ENCODE measurements around the gene JCAD. TPM values are rescaled to one million over a fixed set of nuclear protein-coding genes. Genes with fewer than 3 reads are reported as not detected.
"Not testable (repeated sequence)": the region's sequence is repeated elsewhere in the genome, so short reads cannot be mapped to it uniquely, and the experiment has no call there.

Gene JCAD
- total RNA-seq, 2 donors from 2014 or later: 44.6 to 52.8 TPM

- ATAC-seq: no peak
- no peak for DNase-seq
- intact Hi-C loops (cut with DNase I): loop anchor here in 1 of 2 donors (5.0 kb wide), 1 partner anchor 163 kb away; no protein-coding TSS in a partner anchor
Measured at GRCh38 chr10:30029164-30029871, 30.1 kb downstream of the JCAD start.

- no peak for ATAC-seq
Measured at GRCh38 chr10:30028738-30029030, 30.7 kb downstream of the JCAD start.

GRCh38 chr10:30028006-30028737 lies 31.2 kb downstream of the JCAD start:
- DNase-seq (peak; percentile 84), ATAC-seq (peak; percentile 56 to 75)
- intact Hi-C loops (cut with DNase I): loop anchor here in 1 of 2 donors (5.0 kb wide), 1 partner anchor 164 kb away; no protein-coding TSS in a partner anchor

More at GRCh38 chr10:30028738-30029030, 30.7 kb downstream of the JCAD start:
- DNase-seq: no peak
- intact Hi-C loops (cut with DNase I): loop anchor here in 1 of 2 donors (5.0 kb wide), 1 partner anchor 164 kb away; no protein-coding TSS in a partner anchor

- ATAC-seq (peak; percentile 71 to 79), DNase-seq (peak; percentile 72)
- intact Hi-C loops (cut with DNase I): loop anchor here in 1 of 2 donors (5.0 kb wide), 1 partner anchor 165 kb away; no protein-coding TSS in a partner anchor
Measured at GRCh38 chr10:30027057-30028005, 32.1 kb downstream of the JCAD start.

GRCh38 chr10:30026578-30026977 lies 32.8 kb downstream of the JCAD start:
- intact Hi-C loops (cut with DNase I): loop anchor here in 1 of 2 donors (5.0 kb wide), 1 partner anchor 166 kb away; no protein-coding TSS in a partner anchor
- ATAC-seq (peak in 1 of 2 donors; percentile 6), DNase-seq (no peak)

GRCh38 chr10:30026080-30026479 lies 33.3 kb downstream of the JCAD start:
- DNase-seq: no peak
- intact Hi-C loops (cut with DNase I): loop anchor here in 1 of 2 donors (5.0 kb wide), 1 partner anchor 166 kb away; no protein-coding TSS in a partner anchor
- ATAC-seq: no peak

GRCh38 chr10:30025428-30025827 lies 34.0 kb downstream of the JCAD start:
- DNase-seq, ATAC-seq: not testable (repeated sequence)
- intact Hi-C loops (cut with DNase I): loop anchor here in 1 of 2 donors (5.0 kb wide), 1 partner anchor 167 kb away; no protein-coding TSS in a partner anchor

- intact Hi-C loops (cut with DNase I): no loop called here
Measured at GRCh38 chr10:30022590-30022989, 36.8 kb downstream of the JCAD start.

GRCh38 chr10:30019468-30019867 lies 39.9 kb downstream of the JCAD start:
- DNase-seq (no peak), ATAC-seq (no peak)
- intact Hi-C loops (cut with DNase I): no loop called here

More at GRCh38 chr10:30022590-30022989, 36.8 kb downstream of the JCAD start:
- DNase-seq (no peak), ATAC-seq (no peak)

- intact Hi-C loops (cut with DNase I): no loop called here
- no peak for DNase-seq
- no peak for ATAC-seq
Measured at GRCh38 chr10:30018496-30018895, 40.9 kb downstream of the JCAD start.

GRCh38 chr10:30017966-30018365 lies 41.4 kb downstream of the JCAD start:
- intact Hi-C loops (cut with DNase I): no loop called here
- ATAC-seq: no peak

GRCh38 chr10:30017556-30017955 lies 41.8 kb downstream of the JCAD start:
- DNase-seq (no peak), ATAC-seq (no peak)
- intact Hi-C loops (cut with DNase I): no loop called here

More at GRCh38 chr10:30017966-30018365, 41.4 kb downstream of the JCAD start:
- DNase-seq: no peak

GRCh38 chr10:30014511-30014910 lies 44.9 kb downstream of the JCAD start:
- DNase-seq: no peak

GRCh38 chr10:30013757-30014156 lies 45.6 kb downstream of the JCAD start:
- intact Hi-C loops (cut with DNase I): no loop called here
- DNase-seq: peak; percentile 76
- ATAC-seq: peak; percentile 71 to 74

More at GRCh38 chr10:30014511-30014910, 44.9 kb downstream of the JCAD start:
- intact Hi-C loops (cut with DNase I): no loop called here
- no peak for ATAC-seq

GRCh38 chr10:30011956-30012647 lies 47.3 kb downstream of the JCAD start:
- DNase-seq (no peak), ATAC-seq (no peak)
- intact Hi-C loops (cut with DNase I): no loop called here

GRCh38 chr10:30011396-30011795 lies 48.0 kb downstream of the JCAD start:
- intact Hi-C loops (cut with DNase I): no loop called here
- ATAC-seq: no peak
- DNase-seq: no peak

- intact Hi-C loops (cut with DNase I): no loop called here
- ATAC-seq: no peak
Measured at GRCh38 chr10:30007406-30007805, 52.0 kb downstream of the JCAD start.

GRCh38 chr10:30006410-30006809 lies 53.0 kb downstream of the JCAD start:
- intact Hi-C loops (cut with DNase I): no loop called here
- ATAC-seq (no peak), DNase-seq (no peak)

More at GRCh38 chr10:30007406-30007805, 52.0 kb downstream of the JCAD start:
- no peak for DNase-seq
